Panc1 (cell line): ENCODE results near the gene CPNE9.

Experiments used
- CTCF ChIP-seq: fragments of 450-650 bp; IDR thresholded peaks from 2 replicates; pipeline ENCODE4 v1.5.1; 2017; ENCODE audit warnings: mild to moderate bottlenecking
- POLR2AphosphoS5 ChIP-seq: IDR thresholded peaks from 2 replicates; pipeline ENCODE4 v1.6.1; 2012; ENCODE audit warnings: mild to moderate bottlenecking, low read depth, low read length, moderate library complexity
- SIN3A ChIP-seq: IDR thresholded peaks from 2 replicates; pipeline ENCODE4 v1.6.1; 2012; ENCODE audit warnings: low read depth, mild to moderate bottlenecking, low read length, moderate library complexity, borderline replicate concordance; ENCODE audit not compliant: insufficient read depth
- TF ChIP-seq, protein P1 (sequence below), 2 experiments: IDR thresholded peaks; 2 replicates each; pipeline ENCODE4 v1.6.1; 2011 to 2012; ENCODE audit warnings: low read depth in 2 of 2, control low read depth in 1 of 2, low read length in 1 of 2, mild to moderate bottlenecking in 1 of 2, moderate library complexity in 1 of 2; ENCODE audit not compliant: insufficient read depth in 1 of 2

DNA sequence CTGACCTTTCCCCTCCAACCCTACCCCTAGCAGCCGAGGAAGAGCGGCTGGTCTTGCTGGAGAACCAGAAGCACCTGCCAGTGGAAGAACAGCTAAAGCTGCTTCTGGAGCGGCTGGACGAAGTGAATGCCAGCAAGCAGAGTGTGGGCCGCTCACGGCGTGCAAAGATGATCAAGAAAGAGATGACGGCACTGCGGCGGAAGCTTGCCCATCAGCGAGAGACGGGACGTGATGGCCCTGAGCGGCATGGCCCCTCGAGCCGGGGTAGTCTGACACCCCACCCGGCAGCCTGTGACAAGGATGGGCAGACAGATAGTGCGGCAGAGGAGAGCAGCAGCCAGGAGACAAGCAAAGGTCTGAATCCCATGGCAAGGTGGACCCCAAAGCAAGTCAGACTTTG lies 39.9 kb downstream of the CPNE9 start:
- TF ChIP-seq CTCF (no peak), POLR2AphosphoS5 (no peak), SIN3A (no peak)
- TF ChIP-seq, protein P1, sequence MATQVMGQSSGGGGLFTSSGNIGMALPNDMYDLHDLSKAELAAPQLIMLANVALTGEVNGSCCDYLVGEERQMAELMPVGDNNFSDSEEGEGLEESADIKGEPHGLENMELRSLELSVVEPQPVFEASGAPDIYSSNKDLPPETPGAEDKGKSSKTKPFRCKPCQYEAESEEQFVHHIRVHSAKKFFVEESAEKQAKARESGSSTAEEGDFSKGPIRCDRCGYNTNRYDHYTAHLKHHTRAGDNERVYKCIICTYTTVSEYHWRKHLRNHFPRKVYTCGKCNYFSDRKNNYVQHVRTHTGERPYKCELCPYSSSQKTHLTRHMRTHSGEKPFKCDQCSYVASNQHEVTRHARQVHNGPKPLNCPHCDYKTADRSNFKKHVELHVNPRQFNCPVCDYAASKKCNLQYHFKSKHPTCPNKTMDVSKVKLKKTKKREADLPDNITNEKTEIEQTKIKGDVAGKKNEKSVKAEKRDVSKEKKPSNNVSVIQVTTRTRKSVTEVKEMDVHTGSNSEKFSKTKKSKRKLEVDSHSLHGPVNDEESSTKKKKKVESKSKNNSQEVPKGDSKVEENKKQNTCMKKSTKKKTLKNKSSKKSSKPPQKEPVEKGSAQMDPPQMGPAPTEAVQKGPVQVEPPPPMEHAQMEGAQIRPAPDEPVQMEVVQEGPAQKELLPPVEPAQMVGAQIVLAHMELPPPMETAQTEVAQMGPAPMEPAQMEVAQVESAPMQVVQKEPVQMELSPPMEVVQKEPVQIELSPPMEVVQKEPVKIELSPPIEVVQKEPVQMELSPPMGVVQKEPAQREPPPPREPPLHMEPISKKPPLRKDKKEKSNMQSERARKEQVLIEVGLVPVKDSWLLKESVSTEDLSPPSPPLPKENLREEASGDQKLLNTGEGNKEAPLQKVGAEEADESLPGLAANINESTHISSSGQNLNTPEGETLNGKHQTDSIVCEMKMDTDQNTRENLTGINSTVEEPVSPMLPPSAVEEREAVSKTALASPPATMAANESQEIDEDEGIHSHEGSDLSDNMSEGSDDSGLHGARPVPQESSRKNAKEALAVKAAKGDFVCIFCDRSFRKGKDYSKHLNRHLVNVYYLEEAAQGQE (IDR thresholded peaks at IDR 0.05; ENCODE audit: insufficient read depth in 1 of 2, low read depth in 2 of 2, low read length in 1 of 2) = no peak
